Gastroesophageal sphincter (tissue), 4 donors: ENCODE results near the gene NETO1. TPM values are rescaled to one million over a fixed set of nuclear protein-coding genes. Genes with fewer than 3 reads are reported as not detected.

Experiments used
- ATAC-seq: fragments of 150-250 bp; one replicate; pipeline ENCODE4 v1.9.1; 2016; ENCODE audit warnings: mild to moderate bottlenecking, moderate library complexity
- H3K27ac ChIP-seq, 4 donors: fragments of 200-600 bp; sonication (generic) in 3 of 4; 1 replicate in 3 of 4; 2 replicates in 1 of 4; pipeline ENCODE4 v1.5.1; 2016 to 2019
- H3K27me3 ChIP-seq: fragments of 200-600 bp; sonication (generic); one replicate; pipeline ENCODE4 v1.5.1; 2019
- H3K36me3 ChIP-seq, 2 donors: fragments of 200-600 bp; sonication (generic); one replicate each; pipeline ENCODE4 v1.5.1; 2019; ENCODE audit warnings: control low read depth in 1 of 2
- H3K4me1 ChIP-seq, 3 donors: fragments of 200-600 bp; sonication (generic); 1 replicate in 2 of 3; 2 replicates in 1 of 3; pipeline ENCODE4 v1.5.1; 2016 to 2019; ENCODE audit warnings: control low read depth in 2 of 3
- H3K4me3 ChIP-seq, 2 donors: fragments of 200-600 bp; sonication (generic); one replicate each; pipeline ENCODE4 v1.5.1; 2019; ENCODE audit warnings: mild to moderate bottlenecking in 1 of 2, moderate library complexity in 1 of 2
- H3K9me3 ChIP-seq, 3 donors: fragments of 200-600 bp; sonication (generic); one replicate each; pipeline ENCODE4 v1.5.1; 2017 to 2019; ENCODE audit warnings: control low read depth in 2 of 3
- EP300 ChIP-seq: sonication (generic); formaldehyde crosslinking; IDR thresholded peaks from one replicate; pipeline ENCODE4 v1.6.1; 2017; ENCODE audit warnings: antibody characterized with exemption, mild to moderate bottlenecking
- POLR2A ChIP-seq, 2 donors: fragments of 450-650 bp; IDR thresholded peaks; one replicate each; pipeline ENCODE4 v1.6.1; 2017; ENCODE audit warnings: antibody characterized with exemption in 2 of 2, mild to moderate bottlenecking in 2 of 2, moderate library complexity in 1 of 2
- POLR2AphosphoS5 ChIP-seq: sonication (generic); formaldehyde crosslinking; IDR thresholded peaks from one replicate; pipeline ENCODE4 v1.6.1; 2017; ENCODE audit warnings: antibody characterized with exemption
- WGBS, 2 donors: methylation state at CpG; one replicate each; pipeline ENCODE4 v1.1.5; 2018; ENCODE audit warnings: low coverage in 1 of 2; 5-methylcytosine and 5-hydroxymethylcytosine counted together
- total RNA-seq, 4 donors: library from RNA; depleted of rRNA; stranded (reverse); fragments of >200 nt; gene quantifications; one replicate each; pipeline ENCODE4 v1.1.0, GENCODE V29; 2016
- TF ChIP-seq, protein P1 (sequence below), 4 experiments: fragments of 200-600 bp in 2 of 4; fragments of 450-650 bp in 2 of 4; sonication (generic) in 1 of 4; IDR thresholded peaks; one replicate each; pipeline ENCODE4 v1.5.1; 2017 to 2019; ENCODE audit warnings: antibody characterized with exemption in 4 of 4, mild to moderate bottlenecking in 2 of 4, moderate library complexity in 2 of 4

NETO1 gene
- total RNA-seq, 4 donors from 2014 or later: 0.23 TPM; not detected in 3

DNA sequence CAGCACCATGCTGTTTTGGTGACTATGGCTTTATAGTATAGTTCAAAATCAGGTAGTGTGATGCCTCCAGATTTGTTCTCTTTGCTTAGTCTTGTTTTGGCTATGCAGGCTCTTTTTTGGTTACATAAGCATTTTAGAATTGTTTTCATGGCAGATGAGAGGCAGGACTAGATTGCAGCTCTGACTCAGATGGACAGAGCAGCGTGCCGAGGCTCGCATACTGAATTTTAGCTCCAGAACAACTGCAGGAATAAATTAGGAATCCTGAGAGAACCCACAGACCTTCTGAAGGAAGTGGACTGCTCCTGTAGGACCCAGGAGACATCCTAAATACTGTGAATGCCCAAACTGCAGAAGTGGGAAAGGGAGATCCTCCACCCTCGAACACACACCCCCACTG, 141.6 kb downstream of the NETO1 start:
- no peaks in the 10 kb centered on the region for H3K27me3 ChIP-seq
- H3K27ac ChIP-seq: no peak overlapping the region
- H3K36me3 ChIP-seq: no peaks in the 10 kb centered on the region
- no peaks in the 10 kb centered on the region for H3K4me1 ChIP-seq
- no peak overlapping the region for H3K4me3 ChIP-seq
- H3K9me3 ChIP-seq: peaks cover 0 to 11% (median 0%) of the 10 kb centered on the region in 3 donors
- 91 to 100% methylated on average over 3 to 4 of the region's 4 CpGs for WGBS, 2 donors
- no peak for ATAC-seq
- TF ChIP-seq POLR2AphosphoS5 (no peak), POLR2A (IDR thresholded peaks at IDR 0.05) (no peak), EP300 (no peak)
- TF ChIP-seq, protein P1, sequence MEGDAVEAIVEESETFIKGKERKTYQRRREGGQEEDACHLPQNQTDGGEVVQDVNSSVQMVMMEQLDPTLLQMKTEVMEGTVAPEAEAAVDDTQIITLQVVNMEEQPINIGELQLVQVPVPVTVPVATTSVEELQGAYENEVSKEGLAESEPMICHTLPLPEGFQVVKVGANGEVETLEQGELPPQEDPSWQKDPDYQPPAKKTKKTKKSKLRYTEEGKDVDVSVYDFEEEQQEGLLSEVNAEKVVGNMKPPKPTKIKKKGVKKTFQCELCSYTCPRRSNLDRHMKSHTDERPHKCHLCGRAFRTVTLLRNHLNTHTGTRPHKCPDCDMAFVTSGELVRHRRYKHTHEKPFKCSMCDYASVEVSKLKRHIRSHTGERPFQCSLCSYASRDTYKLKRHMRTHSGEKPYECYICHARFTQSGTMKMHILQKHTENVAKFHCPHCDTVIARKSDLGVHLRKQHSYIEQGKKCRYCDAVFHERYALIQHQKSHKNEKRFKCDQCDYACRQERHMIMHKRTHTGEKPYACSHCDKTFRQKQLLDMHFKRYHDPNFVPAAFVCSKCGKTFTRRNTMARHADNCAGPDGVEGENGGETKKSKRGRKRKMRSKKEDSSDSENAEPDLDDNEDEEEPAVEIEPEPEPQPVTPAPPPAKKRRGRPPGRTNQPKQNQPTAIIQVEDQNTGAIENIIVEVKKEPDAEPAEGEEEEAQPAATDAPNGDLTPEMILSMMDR (IDR thresholded peaks at IDR 0.05): no peak

DNA sequence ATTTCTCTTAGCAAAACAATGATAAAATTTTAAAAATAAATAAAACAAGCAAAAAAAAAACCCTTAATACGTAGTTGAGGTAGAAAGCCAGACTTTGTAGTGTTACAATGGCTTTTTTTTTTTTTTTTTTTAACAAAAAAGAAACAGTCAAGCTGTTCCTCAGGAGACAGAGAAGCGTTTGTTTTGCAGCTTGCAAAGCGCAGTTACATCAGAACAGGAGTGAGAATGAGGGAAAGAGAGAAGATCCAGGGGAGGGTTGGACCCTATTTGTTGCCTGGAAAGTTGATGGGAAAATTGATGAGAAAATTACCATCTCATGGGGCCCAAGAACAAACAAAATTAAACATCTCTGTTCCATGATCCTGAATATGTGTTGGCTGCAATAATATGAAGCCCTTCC, 146.5 kb downstream of the NETO1 start:
- no peaks in the 10 kb centered on the region for H3K4me1 ChIP-seq
- no peak overlapping the region for H3K4me3 ChIP-seq
- no peaks in the 10 kb centered on the region for H3K36me3 ChIP-seq
- WGBS, 2 donors: 33 to 52% methylated on average over 3 of the region's 3 CpGs
- no peaks in the 10 kb centered on the region for H3K27me3 ChIP-seq
- no peak for ATAC-seq
- H3K27ac ChIP-seq: no peak overlapping the region
- TF ChIP-seq POLR2A (IDR thresholded peaks at IDR 0.05): no peak
- no peak for TF ChIP-seq EP300
- TF ChIP-seq, protein P1 (IDR thresholded peaks at IDR 0.05): no peak
- no peak for TF ChIP-seq POLR2AphosphoS5
- peaks cover 0 to 4% (median 0%) of the 10 kb centered on the region in 3 donors for H3K9me3 ChIP-seq

DNA sequence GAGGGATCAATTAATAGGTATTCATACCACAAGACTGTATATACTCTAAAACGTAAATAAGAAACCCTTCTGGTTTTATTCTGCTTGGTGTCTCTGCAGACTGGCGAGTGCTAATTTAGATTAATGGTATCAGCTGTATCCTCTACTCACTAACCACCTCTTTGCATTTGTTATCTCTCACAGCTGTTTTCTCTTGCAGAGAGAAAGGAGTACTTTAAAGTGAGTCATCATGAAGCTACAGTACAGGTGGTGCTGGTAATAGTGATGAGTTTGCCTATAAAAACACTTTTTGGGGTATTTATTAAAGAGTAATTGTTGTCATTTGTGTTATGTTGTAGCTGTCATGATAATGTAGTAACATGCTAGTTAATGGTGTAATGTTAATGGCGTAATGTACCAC, 147.7 kb downstream of the NETO1 start:
- ATAC-seq: no peak
- H3K4me1 ChIP-seq: no peaks in the 10 kb centered on the region
- TF ChIP-seq, protein P1 (IDR thresholded peaks at IDR 0.05): no peak
- no peaks in the 10 kb centered on the region for H3K27me3 ChIP-seq
- H3K4me3 ChIP-seq: no peak overlapping the region
- no peaks in the 10 kb centered on the region for H3K36me3 ChIP-seq
- 7 to 18% methylated on average over 2 to 3 of the region's 3 CpGs for WGBS, 2 donors
- H3K27ac ChIP-seq: no peak overlapping the region
- no peaks in the 10 kb centered on the region for H3K9me3 ChIP-seq

DNA sequence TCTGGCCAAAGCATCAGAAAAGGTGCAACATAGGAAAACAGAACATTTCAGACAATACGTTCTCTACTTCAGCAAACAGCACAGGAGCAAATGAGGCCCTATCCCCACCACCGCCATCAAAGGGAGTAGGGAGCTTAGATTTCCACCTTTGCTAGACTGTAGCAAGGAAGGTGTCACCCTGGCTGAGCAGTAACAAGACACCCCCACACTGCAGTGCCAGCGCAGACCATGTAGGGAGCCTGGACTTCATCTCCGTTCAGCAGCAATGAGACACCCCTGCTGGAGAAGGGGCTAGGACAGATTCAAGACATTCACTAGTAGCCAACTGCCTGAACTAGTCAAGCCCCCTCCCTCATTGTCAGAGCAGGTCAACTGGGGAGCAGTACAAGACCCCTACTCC, 163.6 kb downstream of the NETO1 start:
- WGBS, 2 donors: 75 to 82% methylated on average over 2 of the region's 4 CpGs
- H3K27me3 ChIP-seq: peaks cover 4% of the 10 kb centered on the region

DNA sequence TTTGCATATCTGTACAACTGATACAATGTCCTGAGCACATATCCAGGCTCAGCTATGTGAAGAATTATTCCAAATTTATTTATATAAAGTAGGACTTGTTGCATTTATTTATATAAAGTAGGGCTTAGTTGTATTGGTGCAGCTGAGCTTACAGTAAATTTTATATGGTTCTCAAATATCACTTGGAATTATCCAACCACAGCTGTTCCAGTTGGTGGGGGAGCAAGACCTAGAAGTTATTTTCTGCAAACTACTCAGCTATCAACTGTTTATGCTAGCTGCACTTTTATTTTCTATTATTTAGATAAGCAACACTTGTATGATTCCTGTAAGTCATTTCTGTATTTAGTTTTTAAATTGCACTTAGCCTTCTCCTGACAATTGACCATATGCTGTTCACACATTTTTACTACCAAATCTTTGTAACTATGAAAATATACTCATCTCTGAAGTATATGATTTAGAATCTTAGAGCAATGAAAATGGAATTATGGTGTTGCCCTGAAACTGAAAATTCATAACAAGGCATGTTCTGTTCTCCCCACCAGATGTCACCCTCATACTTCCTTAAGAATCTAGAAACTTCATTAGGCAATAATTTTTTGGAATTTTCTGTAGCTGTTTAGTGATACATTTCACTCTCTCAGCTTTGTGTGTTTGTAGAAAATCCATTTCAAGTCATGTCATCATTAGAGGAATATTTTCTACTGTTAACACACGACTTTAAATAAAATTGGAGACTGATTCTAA, 166.7 kb downstream of the NETO1 start:
- Histone ChIP-seq H3K27ac (no peak overlapping the region), H3K9me3 (no peaks in the 10 kb centered on the region), H3K27me3 (peaks cover 4% of the 10 kb centered on the region), H3K4me3 (no peak overlapping the region), H3K4me1 (no peaks in the 10 kb centered on the region), H3K36me3 (no peaks in the 10 kb centered on the region)
- TF ChIP-seq, protein P1 (IDR thresholded peaks at IDR 0.05): no peak
- TF ChIP-seq EP300 (no peak), POLR2A (IDR thresholded peaks at IDR 0.05) (no peak)
- no peak for ATAC-seq
- 0 to 6% methylated on average over 1 of the region's 1 CpG for WGBS, 2 donors

More for the DNA sequence above, 163.6 kb downstream of the NETO1 start:
- no peak overlapping the region for H3K4me3 ChIP-seq
- no peaks in the 10 kb centered on the region for H3K4me1 ChIP-seq
- ATAC-seq: no peak
- no peak overlapping the region for H3K27ac ChIP-seq
- TF ChIP-seq, protein P1 (IDR thresholded peaks at IDR 0.05): no peak
- TF ChIP-seq POLR2A (IDR thresholded peaks at IDR 0.05) (no peak), POLR2AphosphoS5 (no peak), EP300 (no peak)
- no peaks in the 10 kb centered on the region for H3K36me3 ChIP-seq
- no peaks in the 10 kb centered on the region for H3K9me3 ChIP-seq
